GM12872 (cell line): ENCODE results near the gene ALOX5AP.

ENCODE experiments used
- CTCF ChIP-seq: IDR thresholded peaks from 3 replicates; pipeline ENCODE4 v1.5.1; 2011; ENCODE audit warnings: low read depth, mild to moderate bottlenecking, low read length, moderate library complexity; ENCODE audit not compliant: insufficient read depth

ALOX5AP gene

GRCh38 chr13:30725326-30726085 lies 9.8 kb upstream of the ALOX5AP start:
- TF ChIP-seq CTCF = no peak

GRCh38 chr13:30726192-30726591 lies 9.2 kb upstream of the ALOX5AP start:
- no peak for TF ChIP-seq CTCF

DNA sequence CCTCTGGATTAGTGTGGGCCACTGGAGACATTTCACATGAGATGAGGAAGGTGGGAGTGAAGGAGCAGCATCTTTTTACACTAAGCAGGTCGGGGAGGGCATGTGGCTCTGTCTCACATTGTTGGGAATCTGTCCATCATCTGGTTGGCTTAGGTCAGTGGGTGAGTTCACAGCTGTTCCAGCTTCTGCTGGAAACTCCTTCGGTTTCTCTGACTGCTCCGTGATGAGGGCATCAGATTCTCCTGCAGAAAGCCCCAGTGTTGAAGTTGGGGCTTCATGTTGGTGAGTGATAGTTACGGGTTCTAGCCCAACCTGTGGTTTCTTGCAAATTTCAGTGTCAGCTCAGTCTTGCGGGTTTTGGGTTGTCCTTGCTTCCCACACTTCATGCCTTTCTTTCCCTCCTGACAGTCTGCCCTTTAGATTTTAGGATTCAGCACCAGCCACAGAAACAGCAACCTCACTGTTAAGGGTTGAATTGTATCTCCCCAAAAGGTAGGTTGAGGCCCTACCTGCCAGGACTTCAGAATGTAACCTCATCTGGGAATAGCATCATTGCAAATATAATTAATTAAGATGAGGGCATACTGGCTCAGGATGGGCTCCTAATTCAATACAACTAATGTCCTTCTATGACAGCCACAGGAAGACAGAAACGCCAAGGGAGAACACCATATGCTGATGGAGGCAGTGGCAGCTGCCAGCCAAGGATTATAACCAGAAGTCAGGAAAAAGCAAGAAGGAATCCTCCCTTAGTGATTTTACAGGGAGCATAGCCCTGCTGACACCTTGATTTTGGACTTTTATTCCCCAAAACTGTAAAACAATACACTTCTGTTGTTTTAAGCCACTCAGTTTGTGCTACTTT lies 7.6 kb upstream of the ALOX5AP start:
- no peak for TF ChIP-seq CTCF

GRCh38 chr13:30729801-30730200 lies 5.5 kb upstream of the ALOX5AP start:
- no peak for TF ChIP-seq CTCF

- TF ChIP-seq CTCF = no peak
These were observed 4.8 kb upstream of the ALOX5AP start for GRCh38 chr13:30730526-30730925.

- no peak for TF ChIP-seq CTCF
These were observed 3.8 kb upstream of the ALOX5AP start for GRCh38 chr13:30731361-30732045.

GRCh38 chr13:30732046-30732390 lies 3.3 kb upstream of the ALOX5AP start:
- no peak for TF ChIP-seq CTCF
